ENCODE data around the gene C5orf47.
A peak's percentile ranks its signal among the peaks of the same experiment; 100 is the strongest.

Gene C5orf47

GRCh38 chr5:174020928-174021304 is 31.9 kb downstream of the C5orf47 start:
- H3K4me3 ChIP-seq (ENCODE audit: control insufficient read depth, low read depth, low read length) = no peak overlapping the region
- DNase-seq (ENCODE audit: low read depth) = no peak
- no peak for TF ChIP-seq CTCF (IDR thresholded peaks at IDR 0.05; ENCODE audit: control insufficient read depth, insufficient read depth, low read depth, low read length, missing control alignments)

GRCh38 chr5:174022384-174023095 is 33.6 kb downstream of the C5orf47 start:
- TF ChIP-seq CTCF (IDR thresholded peaks at IDR 0.05; ENCODE audit: control insufficient read depth, insufficient read depth, low read depth, low read length, missing control alignments) = no peak
- no peak overlapping the region for H3K4me3 ChIP-seq (ENCODE audit: control insufficient read depth, low read depth, low read length)
- DNase-seq (ENCODE audit: low read depth) = no peak

- no peak overlapping the region for H3K4me3 ChIP-seq (ENCODE audit: control insufficient read depth, low read depth, low read length)
- TF ChIP-seq CTCF (IDR thresholded peaks at IDR 0.05; ENCODE audit: control insufficient read depth, insufficient read depth, low read depth, low read length, missing control alignments) = no peak
- no peak for DNase-seq (ENCODE audit: low read depth)
These were observed 41.3 kb downstream of the C5orf47 start for GRCh38 chr5:174030286-174030685.

- no peak for DNase-seq (ENCODE audit: low read depth)
- H3K4me3 ChIP-seq (ENCODE audit: control insufficient read depth, low read depth, low read length) = no peak overlapping the region
- TF ChIP-seq CTCF (IDR thresholded peaks at IDR 0.05; ENCODE audit: control insufficient read depth, insufficient read depth, low read depth, low read length, missing control alignments) = no peak
These were observed 55.7 kb downstream of the C5orf47 start for GRCh38 chr5:174044466-174045254.

GRCh38 chr5:174045470-174046025 is 56.6 kb downstream of the C5orf47 start, which contains the start of gene NSG2:
Gene NSG2, plus strand, starts transcription at chr5:174045706. Its CDS starts 1,050 bp downstream, at chr5:174046756.
- peak; percentile 82 for TF ChIP-seq CTCF (IDR thresholded peaks at IDR 0.05; ENCODE audit: control insufficient read depth, insufficient read depth, low read depth, low read length, missing control alignments)
- DNase-seq (ENCODE audit: low read depth) = peak; percentile 71

GRCh38 chr5:174046558-174046957 is 57.6 kb downstream of the C5orf47 start:
- TF ChIP-seq CTCF (IDR thresholded peaks at IDR 0.05; ENCODE audit: control insufficient read depth, insufficient read depth, low read depth, low read length, missing control alignments) = no peak
- no peak overlapping the region for H3K4me3 ChIP-seq (ENCODE audit: control insufficient read depth, low read depth, low read length)
- DNase-seq (ENCODE audit: low read depth) = no peak

More at GRCh38 chr5:174045470-174046025, 56.6 kb downstream of the C5orf47 start, which contains the start of gene NSG2:
- H3K4me3 ChIP-seq (ENCODE audit: control insufficient read depth, low read depth, low read length) = no peak within 1 kb of the TSS
